ENCODE measurements around the gene PBLD. TPM values are rescaled to one million over a fixed set of nuclear protein-coding genes. Genes with fewer than 3 reads are reported as not detected.
A peak's percentile ranks its signal among the peaks of the same experiment; 100 is the strongest.

PBLD gene
- total RNA-seq, 1 experiment from 2014 or later = 3.5 TPM

GRCh38 chr10:68330852-68331454 is 1.8 kb downstream of the PBLD start:
- no CpG with 5 or more reads among the region's 29 CpGs for WGBS (ENCODE audit: extremely low coverage, insufficient read length, low lambda C conversion rate)
- H2AFZ ChIP-seq (ENCODE audit: low read length) = no peak overlapping the region

More at GRCh38 chr10:68330852-68331454, 1.8 kb downstream of the PBLD start:
- H3K4me2 ChIP-seq (ENCODE audit: insufficient read depth, insufficient read length, low read length) = peak overlapping the region; percentile 56
- peak overlapping the region; percentile 94 for H3K14ac ChIP-seq (ENCODE audit: insufficient read depth, low read length)
- TF ChIP-seq CTCF (conservative IDR thresholded peaks at IDR 0.05) = no peak
- H4K5ac ChIP-seq (ENCODE audit: insufficient read length, low read depth, low read length) = peak overlapping the region; percentile 39
- H3K27me3 ChIP-seq (ENCODE audit: insufficient read depth, low read length) = no peaks in the 10 kb centered on the region
- H3K27ac ChIP-seq (ENCODE audit: insufficient read length, low read depth, low read length) = peak overlapping the region; percentile 78
- H4K8ac ChIP-seq (replicated peaks; ENCODE audit: insufficient read length, low read depth, low read length) = no peak overlapping the region
- H3K27ac Mint-ChIP-seq = peak overlapping the region; percentile 100
- no peak overlapping the region for H3K56ac ChIP-seq (ENCODE audit: insufficient read length, low read depth, low read length)
- DNase-seq = peak; percentile 29
- no peak overlapping the region for H4K91ac ChIP-seq (ENCODE audit: insufficient read length, low read depth, low read length)
- no peak overlapping the region for H3T11ph ChIP-seq (ENCODE audit: low read length)
- H3K4me3 Mint-ChIP-seq = peak overlapping the region; percentile 100
- H2BK120ac ChIP-seq (ENCODE audit: low read depth, low read length, poor library complexity, severe bottlenecking) = peak overlapping the region; percentile 72
- no peak overlapping the region for H2BK12ac ChIP-seq (ENCODE audit: insufficient read length, low read depth, low read length)
- 0 out of 2 replicates have a peak, but pooled peaks cover 2% of the 10 kb centered on the region for H3K4me1 ChIP-seq (ENCODE audit: insufficient read depth, low read length)
- H2BK5ac ChIP-seq (ENCODE audit: insufficient read length, low read length) = no peak overlapping the region
- no peaks in the 10 kb centered on the region for H4K20me1 ChIP-seq (ENCODE audit: control insufficient read depth, insufficient read depth, insufficient read length)
- H3K36me3 Mint-ChIP-seq (ENCODE audit: insufficient read depth in 1 of 3, low read depth in 3 of 3) = peaks cover 15 to 28% (median 26%) of the 10 kb centered on the region in 3 experiments
- no peak overlapping the region for H3K23ac ChIP-seq (ENCODE audit: insufficient read length, low read depth, low read length)
- no peak overlapping the region for H2BK15ac ChIP-seq (ENCODE audit: low read depth, low read length)
- H3K79me2 ChIP-seq (ENCODE audit: insufficient read depth, low read length) = peaks cover 28% of the 10 kb centered on the region
- peak overlapping the region; percentile 95 for H3K18ac ChIP-seq (ENCODE audit: insufficient read length, low read depth, low read length)
- no peaks in the 10 kb centered on the region for H3K9me3 ChIP-seq (ENCODE audit: control insufficient read depth, low read depth, low read length)
- H3K23me2 ChIP-seq (ENCODE audit: insufficient read length, low read depth, low read length, poor library complexity, severe bottlenecking) = peaks cover 10% of the 10 kb centered on the region
- peak overlapping the region; percentile 93 for H3K9ac ChIP-seq (ENCODE audit: extremely low read depth, insufficient read length, low read length)
- peak overlapping the region; percentile 40; the same call in 1 of the 2 replicates for H3K4ac ChIP-seq (ENCODE audit: low read depth, low read length)
- H2AK5ac ChIP-seq (ENCODE audit: insufficient read length, low read length) = no peak overlapping the region
- no peak overlapping the region for H2BK20ac ChIP-seq (ENCODE audit: low read depth, low read length, poor library complexity, severe bottlenecking)
- peaks cover 2% of the 10 kb centered on the region for H3K27me3 Mint-ChIP-seq (ENCODE audit: low read depth)
- peaks cover 0 to 7% of the 10 kb centered on the region in 2 experiments; a peak in 2 of 5 replicates for H3K9me3 Mint-ChIP-seq
- no peaks in the 10 kb centered on the region for H3K79me1 ChIP-seq (ENCODE audit: insufficient read depth, low read depth, low read length, poor library complexity, severe bottlenecking)
- H3K4me1 Mint-ChIP-seq = peaks cover 30 to 38% of the 10 kb centered on the region in 2 experiments
